ENCODE data around the gene IL32. TPM values are rescaled to one million over a fixed set of nuclear protein-coding genes. Genes with fewer than 3 reads are reported as not detected.

IL32 gene
- total and polyA plus RNA-seq, 9 of the 15 experiments (the other 6 are each of a cell fraction or from before 2014, with no cell fraction given): 0.21 to 2.2 (median 0.37) TPM; not detected in 3

DNA sequence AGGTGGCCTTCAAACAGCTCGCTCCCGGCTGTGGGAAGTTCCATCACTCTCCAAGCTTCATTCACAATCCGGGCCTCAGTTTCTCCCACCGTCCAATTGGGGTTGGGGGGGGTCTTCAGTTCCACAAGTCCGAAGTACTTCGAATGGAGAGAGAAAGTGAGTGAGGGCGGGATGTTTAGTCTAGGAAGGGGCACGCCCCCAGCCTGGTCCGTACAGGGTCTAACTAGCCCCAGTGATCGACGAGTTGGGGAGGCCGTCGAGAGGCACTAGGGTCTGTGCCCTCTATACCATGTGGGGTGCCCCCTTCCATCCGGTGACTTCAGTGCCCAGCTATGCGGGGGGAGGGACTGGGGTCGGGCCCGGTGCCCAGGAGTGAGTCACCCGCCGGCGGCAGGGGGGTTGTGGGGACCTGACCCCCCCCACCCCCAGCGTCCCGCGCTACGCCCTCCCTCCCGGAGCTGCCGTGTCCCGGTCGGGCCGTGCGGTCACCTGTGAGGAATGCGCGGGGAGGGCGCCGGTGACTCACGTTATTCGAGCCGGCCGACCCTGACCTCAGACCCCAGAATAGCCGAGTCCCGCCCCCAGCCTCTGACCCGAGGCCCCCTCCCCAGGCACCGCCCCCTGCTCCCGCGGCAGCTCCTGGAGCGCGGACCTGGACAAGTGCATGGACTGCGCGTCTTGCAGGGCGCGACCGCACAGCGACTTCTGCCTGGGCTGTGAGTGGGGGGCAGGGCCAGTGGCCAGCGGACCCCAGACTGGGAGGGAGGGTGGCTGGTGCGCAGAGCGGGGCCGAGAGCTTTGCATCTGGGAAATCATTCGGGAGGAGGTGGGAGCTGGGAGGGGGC is 44.6 kb upstream of the IL32 start (continued):
- TF ChIP-seq, protein P1, sequence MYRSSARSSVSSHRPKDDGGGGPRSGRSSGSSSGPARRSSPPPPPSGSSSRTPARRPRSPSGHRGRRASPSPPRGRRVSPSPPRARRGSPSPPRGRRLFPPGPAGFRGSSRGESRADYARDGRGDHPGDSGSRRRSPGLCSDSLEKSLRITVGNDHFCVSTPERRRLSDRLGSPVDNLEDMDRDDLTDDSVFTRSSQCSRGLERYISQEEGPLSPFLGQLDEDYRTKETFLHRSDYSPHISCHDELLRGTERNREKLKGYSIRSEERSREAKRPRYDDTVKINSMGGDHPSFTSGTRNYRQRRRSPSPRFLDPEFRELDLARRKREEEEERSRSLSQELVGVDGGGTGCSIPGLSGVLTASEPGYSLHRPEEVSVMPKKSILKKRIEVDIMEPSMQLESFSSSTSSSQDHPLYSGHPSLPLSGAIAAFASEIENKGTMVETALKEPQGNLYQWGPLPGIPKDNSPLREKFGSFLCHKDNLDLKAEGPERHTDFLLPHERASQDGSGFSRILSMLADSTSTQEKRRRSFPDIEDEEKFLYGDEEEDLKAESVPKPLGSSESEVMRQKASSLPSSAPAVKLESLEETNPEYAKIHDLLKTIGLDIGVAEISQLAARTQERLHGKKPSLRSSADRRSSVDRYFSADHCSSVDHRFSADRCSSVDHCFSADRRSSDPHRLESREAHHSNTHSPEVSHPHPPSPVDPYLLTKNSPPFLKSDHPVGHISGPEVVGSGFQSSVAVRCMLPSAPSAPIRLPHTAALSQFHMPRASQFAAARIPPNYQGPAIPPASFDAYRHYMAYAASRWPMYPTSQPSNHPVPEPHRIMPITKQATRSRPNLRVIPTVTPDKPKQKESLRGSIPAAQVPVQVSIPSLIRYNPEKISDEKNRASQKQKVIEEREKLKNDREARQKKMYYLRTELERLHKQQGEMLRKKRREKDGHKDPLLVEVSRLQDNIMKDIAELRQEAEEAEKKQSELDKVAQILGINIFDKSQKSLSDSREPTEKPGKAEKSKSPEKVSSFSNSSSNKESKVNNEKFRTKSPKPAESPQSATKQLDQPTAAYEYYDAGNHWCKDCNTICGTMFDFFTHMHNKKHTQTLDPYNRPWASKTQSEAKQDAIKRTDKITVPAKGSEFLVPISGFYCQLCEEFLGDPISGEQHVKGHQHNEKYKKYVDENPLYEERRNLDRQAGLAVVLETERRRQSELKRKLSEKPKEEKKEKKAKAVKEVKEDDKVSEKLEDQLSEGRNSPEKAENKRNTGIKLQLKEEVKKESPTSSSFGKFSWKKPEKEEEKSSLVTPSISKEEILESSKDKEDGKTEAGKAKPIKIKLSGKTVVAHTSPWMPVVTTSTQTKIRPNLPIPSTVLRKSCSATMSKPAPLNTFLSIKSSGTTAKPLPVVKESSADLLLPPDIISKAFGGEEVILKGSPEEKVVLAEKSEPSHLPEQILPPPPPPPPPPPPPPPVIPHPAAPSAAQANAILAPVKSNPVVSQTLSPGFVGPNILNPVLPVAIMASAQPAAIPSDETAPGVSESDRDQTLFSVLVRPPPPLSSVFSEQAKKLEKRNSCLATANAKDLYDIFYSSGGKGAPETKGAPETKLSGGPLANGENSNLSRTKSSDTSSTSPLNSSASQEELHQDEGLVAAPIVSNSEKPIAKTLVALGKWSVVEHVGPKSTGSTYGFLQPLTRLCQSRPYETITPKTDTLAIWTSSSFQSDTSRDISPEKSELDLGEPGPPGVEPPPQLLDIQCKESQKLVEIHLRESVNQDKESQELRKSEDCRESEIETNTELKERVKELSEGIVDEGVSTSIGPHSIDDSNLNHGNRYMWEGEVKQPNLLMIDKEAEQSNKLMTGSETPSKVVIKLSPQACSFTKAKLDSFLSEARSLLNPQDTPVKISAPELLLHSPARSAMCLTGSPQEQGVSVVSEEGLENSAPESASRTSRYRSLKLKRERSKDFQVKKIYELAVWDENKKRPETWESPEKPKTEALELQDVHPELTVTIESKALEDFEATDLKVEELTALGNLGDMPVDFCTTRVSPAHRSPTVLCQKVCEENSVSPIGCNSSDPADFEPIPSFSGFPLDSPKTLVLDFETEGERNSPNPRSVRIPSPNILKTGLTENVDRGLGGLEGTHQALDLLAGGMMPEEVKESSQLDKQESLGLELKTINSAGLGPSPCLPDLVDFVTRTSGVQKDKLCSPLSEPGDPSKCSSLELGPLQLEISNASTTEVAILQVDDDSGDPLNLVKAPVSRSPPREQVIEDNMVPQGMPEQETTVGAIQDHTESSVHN (IDR thresholded peaks at IDR 0.05; ENCODE audit: borderline replicate concordance in 1 of 2, low read depth in 1 of 2): 0 out of 4 replicates have a peak, but pooled peaks of 1 of the 2 experiments have one; percentile 19
- TF ChIP-seq SRSF7 (optimal IDR thresholded peaks at IDR 0.05; ENCODE audit: low read depth, low read length) (no peak), TRIM24 (IDR thresholded peaks at IDR 0.05) (no peak), HDAC6 (IDR thresholded peaks at IDR 0.05; ENCODE audit: low read depth, low read length) (no peak), NELFE (IDR thresholded peaks at IDR 0.05; ENCODE audit: insufficient read depth, insufficient read length) (no peak), ZNF41 (CRISPR knock-in tag; conservative IDR thresholded peaks at IDR 0.05) (no peak), ZSCAN29 (IDR thresholded peaks at IDR 0.05) (no peak), KLF13 (tag; IDR thresholded peaks at IDR 0.05; ENCODE audit: borderline replicate concordance, low read depth) (peak; percentile 53; the same call in 1 of the 2 replicates), CREM (IDR thresholded peaks at IDR 0.05; ENCODE audit: low read depth) (peak; percentile 14; the same call in 1 of the 2 replicates), DIDO1 (tag; IDR thresholded peaks at IDR 0.05; ENCODE audit: low read depth) (no peak), RCOR1 (IDR thresholded peaks at IDR 0.05; ENCODE audit: borderline replicate concordance in 1 of 2, low read depth in 2 of 2, low read length in 2 of 2) (no peak), GTF2F1 (IDR thresholded peaks at IDR 0.05; ENCODE audit: low read depth, low read length) (no peak), RAD51 (IDR thresholded peaks at IDR 0.05; ENCODE audit: borderline replicate concordance, low read depth) (0 out of 2 replicates have a peak, but pooled peaks have one; percentile 29), ZNF232 (CRISPR knock-in tag; IDR thresholded peaks at IDR 0.05) (no peak), NFE2 (IDR thresholded peaks at IDR 0.05; ENCODE audit: low read depth) (no peak), EGR1 (conservative IDR thresholded peaks at IDR 0.05) (peak; percentile 18), ETV1 (tag; conservative IDR thresholded peaks at IDR 0.05; ENCODE audit: low read depth) (no peak)
- TF ChIP-seq, protein P2, sequence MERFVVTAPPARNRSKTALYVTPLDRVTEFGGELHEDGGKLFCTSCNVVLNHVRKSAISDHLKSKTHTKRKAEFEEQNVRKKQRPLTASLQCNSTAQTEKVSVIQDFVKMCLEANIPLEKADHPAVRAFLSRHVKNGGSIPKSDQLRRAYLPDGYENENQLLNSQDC (CRISPR knock-in tag; IDR thresholded peaks at IDR 0.05): no peak
- TF ChIP-seq, protein P3, sequence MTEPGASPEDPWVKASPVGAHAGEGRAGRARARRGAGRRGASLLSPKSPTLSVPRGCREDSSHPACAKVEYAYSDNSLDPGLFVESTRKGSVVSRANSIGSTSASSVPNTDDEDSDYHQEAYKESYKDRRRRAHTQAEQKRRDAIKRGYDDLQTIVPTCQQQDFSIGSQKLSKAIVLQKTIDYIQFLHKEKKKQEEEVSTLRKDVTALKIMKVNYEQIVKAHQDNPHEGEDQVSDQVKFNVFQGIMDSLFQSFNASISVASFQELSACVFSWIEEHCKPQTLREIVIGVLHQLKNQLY (CRISPR knock-in tag; conservative IDR thresholded peaks at IDR 0.05): no peak
